Colonic mucosa (tissue), 4 donors: Measurements from ENCODE around the gene TBCK. TPM values are rescaled to one million over a fixed set of nuclear protein-coding genes. Genes with fewer than 3 reads are reported as not detected.

Experiments used
- DNase-seq: peaks from one replicate; pipeline ENCODE4 v3.0.0-alpha.2; 2020
- H3K27ac ChIP-seq: fragments of 200-600 bp; one replicate; pipeline ENCODE4 v1.8.0; 2021
- H3K27me3 ChIP-seq: fragments of 200-600 bp; one replicate; pipeline ENCODE4 v1.8.0; 2021
- H3K36me3 ChIP-seq: fragments of 200-600 bp; one replicate; pipeline ENCODE4 v1.8.0; 2021
- H3K4me1 ChIP-seq: fragments of 200-600 bp; one replicate; pipeline ENCODE4 v1.8.0; 2021; ENCODE audit warnings: mild to moderate bottlenecking
- H3K4me3 ChIP-seq: fragments of 200-600 bp; one replicate; pipeline ENCODE4 v1.8.0; 2021
- H3K9ac ChIP-seq, 2 donors: one replicate each; pipeline ENCODE4 v1.7.0; 2013; ENCODE audit warnings: control low read depth in 2 of 2, low read depth in 2 of 2, low read length in 2 of 2
- H3K9me3 ChIP-seq: fragments of 200-600 bp; one replicate; pipeline ENCODE4 v1.8.0; 2021
- intact Hi-C: fragments of 100-400 bp; cut with DNase I; formaldehyde crosslinking; loops from one replicate; pipeline ENCODE4 v1.14.1; 2022
- total RNA-seq, 2 donors: library from RNA; stranded (reverse); fragmentation: NEBNext Ultra II Directional in 1 of 2; extraction: Animal tissue kit (Norgen Biotek cat#: 25700) in 1 of 2; gene quantifications; one replicate each; pipeline ENCODE4 v1.2.1, GENCODE V29; 2021
- TF ChIP-seq, protein P1 (sequence below): fragments of 200-600 bp; IDR thresholded peaks from one replicate; pipeline ENCODE4 v1.8.0; 2022; ENCODE audit warnings: antibody characterized with exemption, mild to moderate bottlenecking
- donor health status: healthy.
- donor health status: DM: no; HTN: no; CAD: no.
- donor health status: DM: no; HTN: no; CAD: no.

The TBCK gene
- total RNA-seq, 2 donors from 2014 or later, result 27.4 to 33.9 TPM

- Histone ChIP-seq H3K27me3 (no peaks in the 10 kb centered on the region), H3K4me3 (no peak overlapping the region), H3K36me3 (no peaks in the 10 kb centered on the region), H3K4me1 (no peaks in the 10 kb centered on the region), H3K27ac (no peak overlapping the region), H3K9ac (no peak overlapping the region), H3K9me3 (no peaks in the 10 kb centered on the region)
- TF ChIP-seq, protein P1, sequence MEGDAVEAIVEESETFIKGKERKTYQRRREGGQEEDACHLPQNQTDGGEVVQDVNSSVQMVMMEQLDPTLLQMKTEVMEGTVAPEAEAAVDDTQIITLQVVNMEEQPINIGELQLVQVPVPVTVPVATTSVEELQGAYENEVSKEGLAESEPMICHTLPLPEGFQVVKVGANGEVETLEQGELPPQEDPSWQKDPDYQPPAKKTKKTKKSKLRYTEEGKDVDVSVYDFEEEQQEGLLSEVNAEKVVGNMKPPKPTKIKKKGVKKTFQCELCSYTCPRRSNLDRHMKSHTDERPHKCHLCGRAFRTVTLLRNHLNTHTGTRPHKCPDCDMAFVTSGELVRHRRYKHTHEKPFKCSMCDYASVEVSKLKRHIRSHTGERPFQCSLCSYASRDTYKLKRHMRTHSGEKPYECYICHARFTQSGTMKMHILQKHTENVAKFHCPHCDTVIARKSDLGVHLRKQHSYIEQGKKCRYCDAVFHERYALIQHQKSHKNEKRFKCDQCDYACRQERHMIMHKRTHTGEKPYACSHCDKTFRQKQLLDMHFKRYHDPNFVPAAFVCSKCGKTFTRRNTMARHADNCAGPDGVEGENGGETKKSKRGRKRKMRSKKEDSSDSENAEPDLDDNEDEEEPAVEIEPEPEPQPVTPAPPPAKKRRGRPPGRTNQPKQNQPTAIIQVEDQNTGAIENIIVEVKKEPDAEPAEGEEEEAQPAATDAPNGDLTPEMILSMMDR, result no peak
- intact Hi-C loops, result no loop called here
- no peak for DNase-seq
Observed at GRCh38 chr4:106301393-106302061, 14.5 kb downstream of the TBCK start.

DNA sequence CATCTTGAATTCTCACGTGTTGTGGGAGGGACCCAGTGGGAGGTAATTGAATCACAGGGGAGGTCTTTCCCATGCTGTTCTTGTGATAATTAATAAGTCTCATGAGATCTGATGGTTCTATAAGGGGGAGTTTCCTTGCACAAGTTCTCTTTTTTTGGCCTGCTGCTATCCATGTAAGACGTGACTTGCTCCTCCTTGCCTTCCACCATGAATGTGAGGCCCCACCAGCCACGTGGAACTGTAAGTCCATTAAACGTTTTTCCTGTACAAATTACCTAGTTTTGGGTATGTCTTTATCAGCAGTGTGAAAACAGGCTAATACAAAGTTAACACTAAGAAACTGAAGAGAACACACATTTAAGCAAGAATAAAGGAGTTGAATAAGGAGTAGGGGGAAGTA is 16.0 kb downstream of the TBCK start:
- intact Hi-C loops, result no loop called here
- Histone ChIP-seq H3K4me1 (no peaks in the 10 kb centered on the region), H3K9me3 (no peaks in the 10 kb centered on the region), H3K27ac (no peak overlapping the region), H3K4me3 (no peak overlapping the region), H3K27me3 (no peaks in the 10 kb centered on the region), H3K9ac (no peak overlapping the region), H3K36me3 (no peaks in the 10 kb centered on the region)
- TF ChIP-seq, protein P1, result no peak
- no peak for DNase-seq

DNA sequence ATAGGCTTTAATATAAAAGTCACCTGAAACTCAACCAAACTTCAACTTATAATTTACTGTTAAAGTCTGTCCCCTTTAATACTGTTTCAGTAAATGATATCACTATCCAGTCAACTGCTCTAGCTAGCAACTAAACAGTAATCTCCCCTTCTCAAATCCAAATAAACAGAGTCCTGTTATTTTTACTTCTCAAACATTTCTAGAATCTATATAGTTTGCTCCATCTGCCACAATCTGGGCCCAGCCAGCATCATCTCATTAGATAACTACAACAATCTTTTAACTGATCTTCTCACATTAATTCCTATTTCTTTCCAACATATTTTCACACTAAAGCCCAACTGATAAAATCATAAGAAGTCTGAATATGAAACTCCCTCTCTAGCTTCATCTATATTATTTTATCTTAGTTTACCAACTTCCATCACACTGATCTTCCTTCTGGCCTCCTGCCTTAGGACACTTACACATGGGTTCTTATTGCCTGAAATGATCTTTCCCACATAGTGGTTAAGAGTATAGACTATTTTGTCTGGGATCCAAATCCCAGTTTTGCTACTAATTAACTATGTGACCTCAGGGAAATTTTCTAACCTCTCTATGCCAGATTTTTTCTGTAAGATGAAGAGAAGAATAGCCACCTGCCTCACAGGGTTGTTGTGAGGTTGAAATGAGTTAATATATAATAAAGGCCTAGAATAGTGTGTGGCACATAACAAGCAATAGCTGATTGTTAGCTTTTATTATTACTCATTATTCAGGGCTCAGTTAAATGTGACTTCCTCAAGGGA is 18.6 kb downstream of the TBCK start:
- Histone ChIP-seq H3K4me3 (no peak overlapping the region), H3K9me3 (no peaks in the 10 kb centered on the region), H3K4me1 (no peaks in the 10 kb centered on the region), H3K27ac (no peak overlapping the region), H3K9ac (no peak overlapping the region), H3K27me3 (no peaks in the 10 kb centered on the region), H3K36me3 (no peaks in the 10 kb centered on the region)
- no peak for DNase-seq
- TF ChIP-seq, protein P1, result no peak
- intact Hi-C loops, result no loop called here

GRCh38 chr4:106294062-106294461 is 21.9 kb downstream of the TBCK start:
- Histone ChIP-seq H3K9me3 (no peaks in the 10 kb centered on the region), H3K27me3 (no peaks in the 10 kb centered on the region), H3K36me3 (no peaks in the 10 kb centered on the region), H3K4me3 (no peak overlapping the region), H3K4me1 (no peaks in the 10 kb centered on the region), H3K27ac (no peak overlapping the region), H3K9ac (no peak overlapping the region)
- DNase-seq, result no peak
- intact Hi-C loops, result no loop called here
- TF ChIP-seq, protein P1, result no peak

GRCh38 chr4:106291678-106292077 is 24.3 kb downstream of the TBCK start:
- intact Hi-C loops, result no loop called here

More at GRCh38 chr4:106291678-106292077, 24.3 kb downstream of the TBCK start:
- no peak for DNase-seq
- Histone ChIP-seq H3K36me3 (no peaks in the 10 kb centered on the region), H3K4me1 (no peaks in the 10 kb centered on the region), H3K9ac (no peak overlapping the region), H3K4me3 (no peak overlapping the region), H3K27ac (no peak overlapping the region), H3K9me3 (no peaks in the 10 kb centered on the region), H3K27me3 (no peaks in the 10 kb centered on the region)
- TF ChIP-seq, protein P1, result no peak
